HCT116 (cell line): ENCODE results near the gene LIG3.

Experiments used
- EZH2 ChIP-seq: fragments of 200-600 bp; sonication (generic); IDR thresholded peaks from 2 replicates; pipeline ENCODE4 v1.6.1; 2017; ENCODE audit warnings: antibody characterized with exemption, mixed run types
- EZH2phosphoT487 ChIP-seq: fragments of 200-600 bp; IDR thresholded peaks from 2 replicates; pipeline ENCODE4 v1.6.1; 2018; ENCODE audit warnings: antibody characterized with exemption, borderline replicate concordance
- JUND ChIP-seq: IDR thresholded peaks from 2 replicates; pipeline ENCODE4 v1.6.1; 2012
- POLR2A ChIP-seq: IDR thresholded peaks from 2 replicates; pipeline ENCODE4 v1.7.0; 2011; ENCODE audit warnings: borderline replicate concordance; ENCODE audit not compliant: insufficient read depth, insufficient read length; ENCODE audit errors: extremely low read depth
- POLR2AphosphoS5 ChIP-seq: IDR thresholded peaks from 2 replicates; pipeline ENCODE4 v1.6.1; 2011; ENCODE audit warnings: mild to moderate bottlenecking, low read depth, low read length, moderate library complexity
- SIN3A ChIP-seq: IDR thresholded peaks from 2 replicates; pipeline ENCODE4 v1.6.1; 2012; ENCODE audit warnings: low read depth
- TCF7L2 ChIP-seq: IDR thresholded peaks from 2 replicates; pipeline ENCODE4 v1.7.0; 2011; ENCODE audit warnings: borderline replicate concordance, inconsistent platforms; ENCODE audit not compliant: insufficient read depth, insufficient read length; ENCODE audit errors: extremely low read depth
- ZNF274 ChIP-seq: fragments of 200-500 bp; sonication (Bioruptor generic); IDR thresholded peaks from 2 replicates; pipeline ENCODE4 v1.6.1; 2014; ENCODE audit warnings: mild to moderate bottlenecking, low read depth, low read length, inconsistent platforms
- TF ChIP-seq, protein P1 (sequence below), 3 experiments: fragments of 200-600 bp in 1 of 3; sonication (generic) in 1 of 3; IDR thresholded peaks in 2 of 3; conservative IDR thresholded peaks in 1 of 3; 2 replicates each; pipeline ENCODE4 v1.5.1; 2012 to 2017; ENCODE audit warnings: low read depth in 2 of 3, low read length in 2 of 3, antibody characterized with exemption in 1 of 3, borderline replicate concordance in 1 of 3, control low read depth in 1 of 3, mild to moderate bottlenecking in 1 of 3, mixed read lengths in 1 of 3, mixed run types in 1 of 3, moderate library complexity in 1 of 3; ENCODE audit not compliant: insufficient read depth in 1 of 3

DNA sequence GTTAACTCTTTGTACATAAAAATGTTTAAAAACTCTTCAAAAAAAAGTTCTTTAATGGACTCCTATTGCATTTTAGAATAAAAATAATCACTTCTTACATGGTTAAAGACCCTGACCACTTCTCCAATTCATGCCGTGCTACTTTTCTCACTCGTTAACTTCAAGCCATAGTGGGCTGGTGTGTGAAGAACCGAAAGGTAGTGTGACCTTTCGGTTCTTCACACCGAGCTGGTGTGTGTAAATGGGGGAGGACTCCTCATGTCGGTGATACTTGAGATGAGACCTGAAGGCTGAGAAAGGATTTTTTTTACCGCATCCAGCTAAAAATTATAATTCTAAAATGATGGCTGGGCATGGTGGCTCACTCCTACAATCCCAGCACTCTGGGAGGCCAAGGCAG is 61.1 kb downstream of the LIG3 start:
- TF ChIP-seq JUND (no peak), EZH2phosphoT487 (no peak), POLR2A (no peak), SIN3A (no peak), EZH2 (no peak), ZNF274 (no peak), TCF7L2 (no peak), POLR2AphosphoS5 (no peak)
- TF ChIP-seq, protein P1, sequence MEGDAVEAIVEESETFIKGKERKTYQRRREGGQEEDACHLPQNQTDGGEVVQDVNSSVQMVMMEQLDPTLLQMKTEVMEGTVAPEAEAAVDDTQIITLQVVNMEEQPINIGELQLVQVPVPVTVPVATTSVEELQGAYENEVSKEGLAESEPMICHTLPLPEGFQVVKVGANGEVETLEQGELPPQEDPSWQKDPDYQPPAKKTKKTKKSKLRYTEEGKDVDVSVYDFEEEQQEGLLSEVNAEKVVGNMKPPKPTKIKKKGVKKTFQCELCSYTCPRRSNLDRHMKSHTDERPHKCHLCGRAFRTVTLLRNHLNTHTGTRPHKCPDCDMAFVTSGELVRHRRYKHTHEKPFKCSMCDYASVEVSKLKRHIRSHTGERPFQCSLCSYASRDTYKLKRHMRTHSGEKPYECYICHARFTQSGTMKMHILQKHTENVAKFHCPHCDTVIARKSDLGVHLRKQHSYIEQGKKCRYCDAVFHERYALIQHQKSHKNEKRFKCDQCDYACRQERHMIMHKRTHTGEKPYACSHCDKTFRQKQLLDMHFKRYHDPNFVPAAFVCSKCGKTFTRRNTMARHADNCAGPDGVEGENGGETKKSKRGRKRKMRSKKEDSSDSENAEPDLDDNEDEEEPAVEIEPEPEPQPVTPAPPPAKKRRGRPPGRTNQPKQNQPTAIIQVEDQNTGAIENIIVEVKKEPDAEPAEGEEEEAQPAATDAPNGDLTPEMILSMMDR (IDR thresholded peaks at IDR 0.05 in 2 of 3, conservative IDR thresholded peaks at IDR 0.05 in 1 of 3; ENCODE audit: borderline replicate concordance in 1 of 3, insufficient read depth in 1 of 3, low read depth in 2 of 3, low read length in 2 of 3): no peak
